ENCODE results near the gene OPCML.

DNA sequence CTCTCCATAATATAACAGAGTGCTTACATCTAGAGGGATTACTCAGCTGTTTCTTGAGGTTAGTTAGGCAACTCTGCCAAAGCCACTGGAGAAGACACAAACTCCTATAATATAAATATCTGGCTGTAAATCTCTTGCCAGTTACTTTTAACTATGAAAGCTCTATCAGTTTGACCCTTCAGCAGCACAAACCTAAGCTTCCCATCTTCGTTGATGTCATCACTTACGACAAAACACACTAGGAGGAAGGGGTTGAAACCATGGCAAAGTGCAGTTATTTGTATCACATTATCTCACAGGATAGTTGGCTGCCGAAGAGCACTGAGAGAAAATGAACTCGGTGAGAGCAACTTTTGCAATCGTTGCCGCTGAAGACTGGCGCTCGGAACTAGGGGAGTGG lies 922.1 kb downstream of the OPCML start:
- TF ChIP-seq, protein P1, sequence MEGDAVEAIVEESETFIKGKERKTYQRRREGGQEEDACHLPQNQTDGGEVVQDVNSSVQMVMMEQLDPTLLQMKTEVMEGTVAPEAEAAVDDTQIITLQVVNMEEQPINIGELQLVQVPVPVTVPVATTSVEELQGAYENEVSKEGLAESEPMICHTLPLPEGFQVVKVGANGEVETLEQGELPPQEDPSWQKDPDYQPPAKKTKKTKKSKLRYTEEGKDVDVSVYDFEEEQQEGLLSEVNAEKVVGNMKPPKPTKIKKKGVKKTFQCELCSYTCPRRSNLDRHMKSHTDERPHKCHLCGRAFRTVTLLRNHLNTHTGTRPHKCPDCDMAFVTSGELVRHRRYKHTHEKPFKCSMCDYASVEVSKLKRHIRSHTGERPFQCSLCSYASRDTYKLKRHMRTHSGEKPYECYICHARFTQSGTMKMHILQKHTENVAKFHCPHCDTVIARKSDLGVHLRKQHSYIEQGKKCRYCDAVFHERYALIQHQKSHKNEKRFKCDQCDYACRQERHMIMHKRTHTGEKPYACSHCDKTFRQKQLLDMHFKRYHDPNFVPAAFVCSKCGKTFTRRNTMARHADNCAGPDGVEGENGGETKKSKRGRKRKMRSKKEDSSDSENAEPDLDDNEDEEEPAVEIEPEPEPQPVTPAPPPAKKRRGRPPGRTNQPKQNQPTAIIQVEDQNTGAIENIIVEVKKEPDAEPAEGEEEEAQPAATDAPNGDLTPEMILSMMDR (CRISPR knock-in tag; IDR thresholded peaks at IDR 0.05) = no peak
- TF ChIP-seq POLR2A (IDR thresholded peaks at IDR 0.05; ENCODE audit: insufficient read depth in 1 of 2, low read depth in 2 of 2, low read length in 2 of 2) (no peak), EP300 (IDR thresholded peaks at IDR 0.05; ENCODE audit: low read depth in 2 of 2, low read length in 2 of 2) (no peak), EP300 (CRISPR knock-in tag; IDR thresholded peaks at IDR 0.05; ENCODE audit: borderline replicate concordance) (no peak)

Measured in HepG2 (cell line).